Hepatocyte (in vitro differentiated cells): ENCODE results near the gene KIAA0930.

Experiments
- CTCF ChIP-seq: fragments of 200-600 bp; sonication (generic); IDR thresholded peaks from 2 replicates; pipeline ENCODE4 v1.5.1; 2016; ENCODE audit warnings: antibody characterized with exemption, mild to moderate bottlenecking; ENCODE audit not compliant: poor library complexity
- EZH2 ChIP-seq: fragments of 200-600 bp; sonication (generic); IDR thresholded peaks from 2 replicates; pipeline ENCODE4 v1.6.1; 2016; ENCODE audit warnings: antibody characterized with exemption, mild to moderate bottlenecking, borderline replicate concordance
- EZH2phosphoT487 ChIP-seq: fragments of 200-600 bp; sonication (generic); IDR thresholded peaks from one replicate; pipeline ENCODE4 v1.6.1; 2018; ENCODE audit warnings: antibody characterized with exemption, mild to moderate bottlenecking, low read depth, moderate library complexity; ENCODE audit not compliant: unreplicated experiment, severe bottlenecking

DNA sequence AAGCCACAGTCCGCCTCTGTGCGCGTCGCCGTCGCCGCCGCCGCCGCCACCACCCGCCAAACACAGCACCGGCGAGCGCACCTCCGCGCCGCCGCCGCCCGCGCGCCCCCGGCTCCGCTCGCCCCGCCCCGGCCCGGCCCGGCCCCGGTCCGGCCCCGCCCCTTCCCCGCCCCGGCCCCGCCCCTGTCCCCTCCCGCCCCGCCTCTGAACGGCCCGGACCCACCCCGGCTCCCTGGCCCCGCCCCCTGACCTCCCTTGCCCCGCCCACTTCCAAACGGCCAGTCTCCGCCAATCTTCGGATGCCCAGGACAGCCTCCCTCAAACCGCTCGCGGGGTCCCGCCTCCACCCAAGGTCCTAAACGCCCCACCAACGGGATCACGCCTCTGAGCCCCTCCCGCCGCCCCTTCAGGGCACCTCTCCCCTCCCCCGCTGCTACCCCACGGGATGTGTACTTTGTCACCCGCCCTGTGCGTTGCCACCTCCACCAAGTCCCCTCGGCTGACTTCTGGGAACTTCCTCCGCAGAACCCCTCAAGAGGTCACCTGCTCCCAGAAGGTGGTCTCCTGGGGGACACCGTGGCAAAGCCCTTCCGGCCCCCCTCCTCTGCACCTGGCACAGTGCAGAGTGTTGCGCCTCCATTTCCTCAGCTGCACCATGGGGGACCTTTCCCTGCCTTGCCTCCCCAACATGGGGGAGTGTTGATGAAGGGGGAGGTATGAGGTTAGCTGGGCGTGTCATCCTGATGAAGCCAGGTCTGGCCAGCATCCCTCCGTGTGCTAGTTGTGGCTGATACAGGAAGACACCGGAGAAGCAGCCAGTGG is at the start of gene KIAA0930:
- no peak for TF ChIP-seq CTCF
- TF ChIP-seq EZH2, result no peak
- TF ChIP-seq EZH2phosphoT487, result no peak
